SJSA1 (cell line): Measurements from ENCODE around the gene TMEM200A. TPM values are rescaled to one million over a fixed set of nuclear protein-coding genes. Genes with fewer than 3 reads are reported as not detected.

Source experiments
- total RNA-seq: library from RNA; depleted of rRNA; stranded (reverse); fragments of >200 nt; shearing (Covaris generic); gene quantifications from 2 replicates; pipeline ENCODE4 v1.2.3, GENCODE V29; 2014; rRNA removed

Gene TMEM200A
- total RNA-seq, 1 experiment from 2014 or later = 6.4 TPM

Other genes starting within 250 kb of the TMEM200A start
- gene SAMD3, start 143.1 kb upstream of the TMEM200A start, total RNA-seq = 0.29 TPM in 1 of 2 replicates, not detected in the other